Ovary (tissue), 9 donors: ENCODE results near the gene PNN. TPM values are rescaled to one million over a fixed set of nuclear protein-coding genes. Genes with fewer than 3 reads are reported as not detected.

Source experiments
- DNase-seq, 5 donors: peaks; one replicate each; pipeline ENCODE4 v3.0.0-alpha.2; 2019 to 2020
- H3K27ac ChIP-seq, 2 donors: fragments of 200-600 bp; one replicate each; pipeline versions ENCODE4 v1.5.1 to v1.8.0; 2019 to 2022
- H3K27me3 ChIP-seq: fragments of 200-600 bp; one replicate; pipeline ENCODE4 v1.8.0; 2022
- H3K36me3 ChIP-seq: fragments of 200-600 bp; sonication (generic); one replicate; pipeline ENCODE4 v1.5.1; 2019
- H3K4me1 ChIP-seq: one replicate; pipeline ENCODE4 v1.8.1; 2013; ENCODE audit warnings: mild to moderate bottlenecking, moderate library complexity; ENCODE audit not compliant: insufficient read depth
- H3K4me3 ChIP-seq: fragments of 200-600 bp; sonication (generic); one replicate; pipeline ENCODE4 v1.5.1; 2017
- H3K9me3 ChIP-seq, 2 donors: fragments of 200-600 bp in 1 of 2; sonication (generic) in 1 of 2; one replicate each; pipeline versions ENCODE4 v1.5.1 to v1.8.1; 2013 to 2019; ENCODE audit warnings: mild to moderate bottlenecking in 1 of 2, moderate library complexity in 1 of 2
- EP300 ChIP-seq: sonication (generic); formaldehyde crosslinking; IDR thresholded peaks from one replicate; pipeline ENCODE4 v1.6.1; 2017; ENCODE audit warnings: antibody characterized with exemption
- POLR2A ChIP-seq: fragments of 450-650 bp; IDR thresholded peaks from one replicate; pipeline ENCODE4 v1.6.1; 2017; ENCODE audit warnings: antibody characterized with exemption, mild to moderate bottlenecking, moderate library complexity
- WGBS, 3 donors: extraction: QIAGEN DNeasy Blood & Tissue Kit in 1 of 3; methylation state at CpG; one replicate each; pipeline versions ENCODE4 v1.1.5 to v1.1.7; 2013 to 2017; 5-methylcytosine and 5-hydroxymethylcytosine counted together
- intact Hi-C, 4 donors: fragments of 100-400 bp; cut with DNase I; formaldehyde crosslinking; loops; one replicate each; pipeline versions ENCODE4 v1.11.0 to v1.15.1; 2022 to 2023
- polyA plus RNA-seq, 2 donors: library from polyadenylated mRNA; stranded (reverse); fragments of 200-250 nt in 1 of 2; fragments of 350-450 nt in 1 of 2; fragmentation: Illumina TruSeq in 1 of 2; extraction: RNeasy Lipid Tissue Mini Kit (QIAGEN cat#74804) in 1 of 2; gene quantifications; one replicate each; pipeline ENCODE4 v1.2.3, GENCODE V29; 2013 to 2014
- total RNA-seq, 7 donors: library from RNA; depleted of rRNA in 2 of 7; stranded (reverse); fragments of >200 nt in 2 of 7; fragmentation: NEBNext Ultra II Directional in 3 of 7; extraction: Animal tissue kit (Norgen Biotek cat#: 25700) in 3 of 7; gene quantifications; one replicate each; pipeline versions ENCODE4 v1.1.0 to v1.2.4, GENCODE V29; 2016 to 2023
- TF ChIP-seq, protein P1 (sequence below), 3 donors: fragments of 450-650 bp in 2 of 3; fragments of 200-600 bp in 1 of 3; IDR thresholded peaks; one replicate each; pipeline versions ENCODE4 v1.5.1 to v1.8.0; 2016 to 2022; ENCODE audit warnings: antibody characterized with exemption in 3 of 3, mild to moderate bottlenecking in 1 of 3
- donor health status: DM: no; HTN: no; CAD: no; lungs with moderate emphysema.
- donor health status: DM: no; HTN: no; CAD: no.
- donor health status: Bipolar disorder and iron deficiency.
- donor health status: DM: yes; HTN: yes; CAD: no.
- donor health status: DM: no; HTN: no; CAD: no.
- donor health status: DM: yes; HTN: yes; CAD: no.

The PNN gene
- total and polyA plus RNA-seq, 9 donors: 36.3 to 77.1 (median 59.6) TPM

DNA sequence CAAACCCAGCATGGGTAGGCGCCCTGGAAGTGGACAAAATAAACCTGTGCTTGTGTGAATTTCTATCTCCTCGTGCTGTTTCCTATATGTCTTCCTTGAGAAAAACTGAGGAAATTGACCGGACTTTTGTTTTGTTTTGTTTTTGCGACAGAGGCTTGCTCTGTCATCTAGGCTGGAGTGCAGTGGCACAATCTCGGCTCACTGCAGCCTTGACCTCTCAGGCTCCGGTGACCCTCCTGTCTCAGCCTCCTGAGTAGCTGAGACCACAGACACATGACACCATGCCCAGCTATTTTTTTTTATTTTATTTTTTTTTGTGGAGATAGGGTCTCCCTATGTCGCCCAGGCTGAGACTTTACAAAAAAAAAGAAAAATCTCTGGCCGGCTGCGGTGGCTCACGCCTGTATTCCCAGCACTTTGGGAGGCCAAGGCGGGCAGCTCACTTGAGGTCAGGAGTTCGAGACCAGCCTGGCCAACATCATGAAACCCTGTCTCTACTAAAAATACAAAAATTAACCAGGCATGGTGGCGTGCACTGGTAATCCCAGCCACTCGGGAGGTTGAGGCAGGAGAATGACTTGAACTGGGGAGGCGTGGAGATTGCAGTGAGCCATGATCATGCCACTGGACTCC is 36.2 kb downstream of the PNN start:
- no peak for DNase-seq
- Histone ChIP-seq H3K9me3 (no peaks in the 10 kb centered on the region), H3K4me1 (no peaks in the 10 kb centered on the region), H3K4me3 (no peak overlapping the region), H3K27me3 (no peaks in the 10 kb centered on the region), H3K27ac (no peak overlapping the region), H3K36me3 (no peaks in the 10 kb centered on the region)
- intact Hi-C loops: no loop called here
- WGBS, 3 donors: 83 to 89% (median 87%) methylated on average over 15 of the region's 15 CpGs
- TF ChIP-seq, protein P1, sequence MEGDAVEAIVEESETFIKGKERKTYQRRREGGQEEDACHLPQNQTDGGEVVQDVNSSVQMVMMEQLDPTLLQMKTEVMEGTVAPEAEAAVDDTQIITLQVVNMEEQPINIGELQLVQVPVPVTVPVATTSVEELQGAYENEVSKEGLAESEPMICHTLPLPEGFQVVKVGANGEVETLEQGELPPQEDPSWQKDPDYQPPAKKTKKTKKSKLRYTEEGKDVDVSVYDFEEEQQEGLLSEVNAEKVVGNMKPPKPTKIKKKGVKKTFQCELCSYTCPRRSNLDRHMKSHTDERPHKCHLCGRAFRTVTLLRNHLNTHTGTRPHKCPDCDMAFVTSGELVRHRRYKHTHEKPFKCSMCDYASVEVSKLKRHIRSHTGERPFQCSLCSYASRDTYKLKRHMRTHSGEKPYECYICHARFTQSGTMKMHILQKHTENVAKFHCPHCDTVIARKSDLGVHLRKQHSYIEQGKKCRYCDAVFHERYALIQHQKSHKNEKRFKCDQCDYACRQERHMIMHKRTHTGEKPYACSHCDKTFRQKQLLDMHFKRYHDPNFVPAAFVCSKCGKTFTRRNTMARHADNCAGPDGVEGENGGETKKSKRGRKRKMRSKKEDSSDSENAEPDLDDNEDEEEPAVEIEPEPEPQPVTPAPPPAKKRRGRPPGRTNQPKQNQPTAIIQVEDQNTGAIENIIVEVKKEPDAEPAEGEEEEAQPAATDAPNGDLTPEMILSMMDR (IDR thresholded peaks at IDR 0.05): no peak
- TF ChIP-seq EP300 (no peak), POLR2A (no peak)

- 68 to 75% (median 73%) methylated on average over 3 of the region's 3 CpGs for WGBS, 3 donors
- no peak for DNase-seq
- intact Hi-C loops: no loop called here
- no peaks in the 10 kb centered on the region for H3K27me3 ChIP-seq
- no peaks in the 10 kb centered on the region for H3K36me3 ChIP-seq
- H3K27ac ChIP-seq: no peak overlapping the region
- no peaks in the 10 kb centered on the region for H3K9me3 ChIP-seq
- no peak overlapping the region for H3K4me3 ChIP-seq
- H3K4me1 ChIP-seq: no peaks in the 10 kb centered on the region
- TF ChIP-seq EP300 (no peak), POLR2A (no peak)
- TF ChIP-seq, protein P1 (IDR thresholded peaks at IDR 0.05): no peak
Measured at GRCh38 chr14:39212034-39212433, 37.0 kb downstream of the PNN start.

- no peaks in the 10 kb centered on the region for H3K36me3 ChIP-seq
- peaks cover 1% of the 10 kb centered on the region for H3K4me1 ChIP-seq
- H3K9me3 ChIP-seq: no peaks in the 10 kb centered on the region
- H3K4me3 ChIP-seq: no peak overlapping the region
- TF ChIP-seq EP300: no peak
- no peak for TF ChIP-seq POLR2A
- TF ChIP-seq, protein P1 (IDR thresholded peaks at IDR 0.05): no peak
- 50 to 92% (median 86%) methylated on average over 1 of the region's 1 CpG for WGBS, 3 donors
- intact Hi-C loops: no loop called here
- no peak overlapping the region for H3K27ac ChIP-seq
- DNase-seq: no peak
- no peaks in the 10 kb centered on the region for H3K27me3 ChIP-seq
Measured at GRCh38 chr14:39212693-39213092, 37.6 kb downstream of the PNN start.

- Histone ChIP-seq H3K4me1 (peaks cover 1% of the 10 kb centered on the region), H3K9me3 (no peaks in the 10 kb centered on the region), H3K4me3 (no peak overlapping the region), H3K27me3 (no peaks in the 10 kb centered on the region), H3K27ac (no peak overlapping the region), H3K36me3 (no peaks in the 10 kb centered on the region)
- TF ChIP-seq POLR2A (no peak), EP300 (no peak)
- TF ChIP-seq, protein P1 (IDR thresholded peaks at IDR 0.05): no peak
- intact Hi-C loops: no loop called here
- no peak for DNase-seq
- WGBS, 3 donors: 64 to 75% (median 73%) methylated on average over 8 of the region's 8 CpGs
Measured at GRCh38 chr14:39217214-39217879, 42.3 kb downstream of the PNN start.
